WTC11 (cell line): Measurements from ENCODE around the gene KRT27. TPM values are rescaled to one million over a fixed set of nuclear protein-coding genes. Genes with fewer than 3 reads are reported as not detected.

Source experiments
- ATAC-seq: fragments of 200-7000 bp; cut with Tn5 transposase; 2 replicates; pipeline ENCODE4 v1.10.0; 2021; ENCODE audit warnings: mild to moderate bottlenecking, moderate library complexity
- CTCF ChIA-PET: fragments of 300-600 bp; sonication (Branson Sonifier 250); formaldehyde crosslinking; loops from one replicate; lab custom pipeline; 2021; ENCODE audit warnings: antibody characterized with exemption; lab: Charles Lee
- POLR2A ChIA-PET: fragments of 350-600 bp; sonication (Branson Sonifier 250); formaldehyde crosslinking; loops from one replicate; lab custom pipeline; 2021; ENCODE audit warnings: antibody characterized with exemption; lab: Charles Lee
- DNase-seq: peaks from one replicate; pipeline ENCODE4 v3.0.0; 2021; ENCODE audit warnings: low spot score
- H3K27ac Mint-ChIP-seq: 2 replicates; pipeline ENCODE4 v1.8.0; 2021; ENCODE audit warnings: mixed read lengths
- H3K27me3 Mint-ChIP-seq: 2 replicates; pipeline ENCODE4 v1.8.0; 2021; ENCODE audit warnings: low read depth, mild to moderate bottlenecking, moderate library complexity, mixed read lengths
- H3K36me3 Mint-ChIP-seq: 2 replicates; pipeline ENCODE4 v1.8.0; 2021; ENCODE audit warnings: mixed read lengths
- H3K4me1 Mint-ChIP-seq: 2 replicates; pipeline ENCODE4 v1.8.0; 2022; ENCODE audit warnings: mixed read lengths
- H3K4me3 Mint-ChIP-seq: 2 replicates; pipeline ENCODE4 v1.8.0; 2021; ENCODE audit warnings: mild to moderate bottlenecking, moderate library complexity, mixed read lengths
- H3K9me3 Mint-ChIP-seq: 2 replicates; pipeline ENCODE4 v1.8.0; 2021; ENCODE audit warnings: mixed read lengths
- ATF2 ChIP-seq: sonication (generic); formaldehyde crosslinking; IDR thresholded peaks from 2 replicates; pipeline ENCODE4 v1.8.1; 2022; ENCODE audit warnings: low read depth, missing genetic modification reagents, borderline replicate concordance
- CBFB ChIP-seq: sonication (generic); formaldehyde crosslinking; IDR thresholded peaks from 2 replicates; pipeline ENCODE4 v1.8.1; 2022; ENCODE audit warnings: mild to moderate bottlenecking, low read depth, missing genetic modification reagents
- CREB1 ChIP-seq: sonication (generic); formaldehyde crosslinking; IDR thresholded peaks from 2 replicates; pipeline ENCODE4 v1.8.0; 2023; ENCODE audit warnings: mild to moderate bottlenecking, missing genetic modification reagents
- ELF4 ChIP-seq: sonication (generic); formaldehyde crosslinking; IDR thresholded peaks from 2 replicates; pipeline ENCODE4 v1.8.1; 2022; ENCODE audit warnings: low read depth, mild to moderate bottlenecking, moderate library complexity, missing genetic modification reagents
- ETV6 ChIP-seq: sonication (generic); formaldehyde crosslinking; IDR thresholded peaks from 2 replicates; pipeline ENCODE4 v1.8.1; 2022; ENCODE audit warnings: mild to moderate bottlenecking, missing genetic modification reagents
- GRHL2 ChIP-seq: fragments of 250-450 bp; sonication (Bioruptor Pico); IDR thresholded peaks from 2 replicates; pipeline ENCODE4 v1.8.0; 2022; ENCODE audit warnings: mild to moderate bottlenecking, moderate library complexity; ENCODE audit not compliant: insufficient replicate concordance, severe bottlenecking
- NR1H2 ChIP-seq: sonication (generic); formaldehyde crosslinking; IDR thresholded peaks from 2 replicates; pipeline ENCODE4 v1.9.0; 2021; ENCODE audit warnings: mild to moderate bottlenecking, moderate library complexity, missing genetic modification reagents
- PREB ChIP-seq: sonication (generic); formaldehyde crosslinking; IDR thresholded peaks from 2 replicates; pipeline ENCODE4 v1.8.1; 2022; ENCODE audit warnings: mild to moderate bottlenecking, missing genetic modification reagents, moderate library complexity, borderline replicate concordance
- SOX15 ChIP-seq: fragments of 250-450 bp; sonication (Bioruptor Pico); IDR thresholded peaks from 2 replicates; pipeline ENCODE4 v1.9.0; 2021; ENCODE audit warnings: mild to moderate bottlenecking
- TEAD1 ChIP-seq: sonication (generic); formaldehyde crosslinking; IDR thresholded peaks from 2 replicates; pipeline ENCODE4 v1.8.0; 2022; ENCODE audit warnings: mild to moderate bottlenecking, missing genetic modification reagents
- ZBTB21 ChIP-seq: sonication (generic); formaldehyde crosslinking; IDR thresholded peaks from 2 replicates; pipeline ENCODE4 v1.8.1; 2023; ENCODE audit warnings: mild to moderate bottlenecking, missing genetic modification reagents, borderline replicate concordance
- ZBTB43 ChIP-seq: sonication (generic); formaldehyde crosslinking; IDR thresholded peaks from 2 replicates; pipeline ENCODE4 v1.8.1; 2023; ENCODE audit warnings: mild to moderate bottlenecking, missing genetic modification reagents
- ZNF263 ChIP-seq: sonication (generic); formaldehyde crosslinking; IDR thresholded peaks from 2 replicates; pipeline ENCODE4 v1.8.1; 2022; ENCODE audit warnings: low read depth, mild to moderate bottlenecking, moderate library complexity, missing genetic modification reagents
- ZNF423 ChIP-seq: fragments of 250-450 bp; sonication (Bioruptor Pico); IDR thresholded peaks from 2 replicates; pipeline ENCODE4 v2.1.2; 2022; ENCODE audit warnings: mild to moderate bottlenecking, moderate library complexity
- ZNF512 ChIP-seq: sonication (generic); formaldehyde crosslinking; IDR thresholded peaks from 2 replicates; pipeline ENCODE4 v1.8.1; 2022; ENCODE audit warnings: missing genetic modification reagents, borderline replicate concordance
- ZNF671 ChIP-seq: fragments of 250-450 bp; sonication (Bioruptor Pico); IDR thresholded peaks from 2 replicates; pipeline ENCODE4 v1.8.0; 2021; ENCODE audit warnings: mild to moderate bottlenecking
- total RNA-seq: library from RNA; stranded (reverse); gene quantifications from 3 replicates; pipeline ENCODE4 v1.2.3, GENCODE V29; 2021
- TF ChIP-seq, protein P1 (sequence below): fragments of 200-600 bp; IDR thresholded peaks from 2 replicates; pipeline ENCODE4 v1.8.0; 2022; ENCODE audit warnings: antibody characterized with exemption
- TF ChIP-seq, protein P2 (sequence below): fragments of 250-450 bp; sonication (Bioruptor Pico); IDR thresholded peaks from 2 replicates; pipeline ENCODE4 v1.9.0; 2021; ENCODE audit warnings: mild to moderate bottlenecking
- TF ChIP-seq, protein P3 (sequence below): sonication (generic); formaldehyde crosslinking; IDR thresholded peaks from 2 replicates; pipeline ENCODE4 v1.8.1; 2023; ENCODE audit warnings: mild to moderate bottlenecking, missing genetic modification reagents

KRT27 gene
- total RNA-seq, 1 experiment from 2014 or later, result not detected

GRCh38 chr17:40817103-40817682, 34.8 kb upstream of the KRT27 start:
- Mint-ChIP-seq H3K27me3 (peaks cover 50% of the 10 kb centered on the region), H3K9me3 (no peaks in the 10 kb centered on the region), H3K4me1 (peaks cover 14% of the 10 kb centered on the region), H3K27ac (no peak overlapping the region), H3K36me3 (peaks cover 13% of the 10 kb centered on the region), H3K4me3 (peak overlapping the region; percentile 90)
- DNase-seq, result no peak
- ChIA-PET POLR2A (no interaction called here), CTCF (no interaction called here)
- no peak for ATAC-seq
- TF ChIP-seq ZNF423 (CRISPR knock-in tag), result no peak
- no peak for TF ChIP-seq ZNF512 (CRISPR knock-in tag)
- TF ChIP-seq ZBTB43 (CRISPR knock-in tag), result no peak
- TF ChIP-seq CREB1 (CRISPR knock-in tag), result no peak
- TF ChIP-seq ZNF671 (CRISPR knock-in tag), result no peak
- TF ChIP-seq, protein P1, sequence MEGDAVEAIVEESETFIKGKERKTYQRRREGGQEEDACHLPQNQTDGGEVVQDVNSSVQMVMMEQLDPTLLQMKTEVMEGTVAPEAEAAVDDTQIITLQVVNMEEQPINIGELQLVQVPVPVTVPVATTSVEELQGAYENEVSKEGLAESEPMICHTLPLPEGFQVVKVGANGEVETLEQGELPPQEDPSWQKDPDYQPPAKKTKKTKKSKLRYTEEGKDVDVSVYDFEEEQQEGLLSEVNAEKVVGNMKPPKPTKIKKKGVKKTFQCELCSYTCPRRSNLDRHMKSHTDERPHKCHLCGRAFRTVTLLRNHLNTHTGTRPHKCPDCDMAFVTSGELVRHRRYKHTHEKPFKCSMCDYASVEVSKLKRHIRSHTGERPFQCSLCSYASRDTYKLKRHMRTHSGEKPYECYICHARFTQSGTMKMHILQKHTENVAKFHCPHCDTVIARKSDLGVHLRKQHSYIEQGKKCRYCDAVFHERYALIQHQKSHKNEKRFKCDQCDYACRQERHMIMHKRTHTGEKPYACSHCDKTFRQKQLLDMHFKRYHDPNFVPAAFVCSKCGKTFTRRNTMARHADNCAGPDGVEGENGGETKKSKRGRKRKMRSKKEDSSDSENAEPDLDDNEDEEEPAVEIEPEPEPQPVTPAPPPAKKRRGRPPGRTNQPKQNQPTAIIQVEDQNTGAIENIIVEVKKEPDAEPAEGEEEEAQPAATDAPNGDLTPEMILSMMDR, result no peak
- TF ChIP-seq, protein P2, sequence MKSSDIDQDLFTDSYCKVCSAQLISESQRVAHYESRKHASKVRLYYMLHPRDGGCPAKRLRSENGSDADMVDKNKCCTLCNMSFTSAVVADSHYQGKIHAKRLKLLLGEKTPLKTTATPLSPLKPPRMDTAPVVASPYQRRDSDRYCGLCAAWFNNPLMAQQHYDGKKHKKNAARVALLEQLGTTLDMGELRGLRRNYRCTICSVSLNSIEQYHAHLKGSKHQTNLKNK (CRISPR knock-in tag), result no peak
- no peak for TF ChIP-seq ETV6 (CRISPR knock-in tag)
- no peak for TF ChIP-seq ATF2 (CRISPR knock-in tag)
- no peak for TF ChIP-seq ZBTB21
- no peak for TF ChIP-seq TEAD1 (CRISPR knock-in tag)

GRCh38 chr17:40816569-40816968, 34.2 kb upstream of the KRT27 start:
- ChIA-PET CTCF (no interaction called here), POLR2A (no interaction called here)
- peaks cover 54% of the 10 kb centered on the region for H3K27me3 Mint-ChIP-seq
- no peak overlapping the region; the same call in 1 of the 2 replicates for H3K4me3 Mint-ChIP-seq
- no peaks in the 10 kb centered on the region for H3K9me3 Mint-ChIP-seq
- H3K36me3 Mint-ChIP-seq, result peaks cover 13% of the 10 kb centered on the region
- H3K4me1 Mint-ChIP-seq, result peaks cover 14% of the 10 kb centered on the region
- no peak overlapping the region for H3K27ac Mint-ChIP-seq
- DNase-seq (no peak), ATAC-seq (no peak)
- TF ChIP-seq GRHL2 (CRISPR knock-in tag), result no peak
- no peak for TF ChIP-seq ELF4 (CRISPR knock-in tag)
- TF ChIP-seq, protein P1, result no peak
- TF ChIP-seq PREB (CRISPR knock-in tag), result no peak
- TF ChIP-seq CBFB (CRISPR knock-in tag), result no peak
- no peak for TF ChIP-seq ATF2 (CRISPR knock-in tag)
- no peak for TF ChIP-seq SOX15
- TF ChIP-seq ETV6 (CRISPR knock-in tag), result no peak
- TF ChIP-seq, protein P3, sequence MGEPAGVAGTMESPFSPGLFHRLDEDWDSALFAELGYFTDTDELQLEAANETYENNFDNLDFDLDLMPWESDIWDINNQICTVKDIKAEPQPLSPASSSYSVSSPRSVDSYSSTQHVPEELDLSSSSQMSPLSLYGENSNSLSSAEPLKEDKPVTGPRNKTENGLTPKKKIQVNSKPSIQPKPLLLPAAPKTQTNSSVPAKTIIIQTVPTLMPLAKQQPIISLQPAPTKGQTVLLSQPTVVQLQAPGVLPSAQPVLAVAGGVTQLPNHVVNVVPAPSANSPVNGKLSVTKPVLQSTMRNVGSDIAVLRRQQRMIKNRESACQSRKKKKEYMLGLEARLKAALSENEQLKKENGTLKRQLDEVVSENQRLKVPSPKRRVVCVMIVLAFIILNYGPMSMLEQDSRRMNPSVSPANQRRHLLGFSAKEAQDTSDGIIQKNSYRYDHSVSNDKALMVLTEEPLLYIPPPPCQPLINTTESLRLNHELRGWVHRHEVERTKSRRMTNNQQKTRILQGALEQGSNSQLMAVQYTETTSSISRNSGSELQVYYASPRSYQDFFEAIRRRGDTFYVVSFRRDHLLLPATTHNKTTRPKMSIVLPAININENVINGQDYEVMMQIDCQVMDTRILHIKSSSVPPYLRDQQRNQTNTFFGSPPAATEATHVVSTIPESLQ (CRISPR knock-in tag), result no peak
- TF ChIP-seq ZNF263 (CRISPR knock-in tag), result no peak
- no peak for TF ChIP-seq NR1H2 (CRISPR knock-in tag)
